ENCODE data around the gene SNORC. TPM values are rescaled to one million over a fixed set of nuclear protein-coding genes. Genes with fewer than 3 reads are reported as not detected.

Gene SNORC
- total and polyA plus RNA-seq, 2 experiments from 2014 or later, result 0.39 TPM; not detected in 1

GRCh38 chr2:232884549-232885263 lies 14.6 kb downstream of the SNORC start:
- Histone ChIP-seq H3K27me3 (replicated peaks; ENCODE audit: insufficient read depth) (0 out of 2 replicates have a peak, but pooled peaks cover 3% of the 10 kb centered on the region), H3K27ac (no peak overlapping the region), H3K4me3 (no peak overlapping the region), H3K4me1 (ENCODE audit: insufficient read depth) (no peaks in the 10 kb centered on the region), H2AFZ (no peak overlapping the region), H3K4me2 (ENCODE audit: unreplicated experiment) (no peak overlapping the region), H3F3A (ENCODE audit: insufficient read depth) (no peaks in the 10 kb centered on the region), H4K20me1 (ENCODE audit: insufficient read depth) (no peaks in the 10 kb centered on the region), H3K9me2 (ENCODE audit: insufficient read depth) (no peaks in the 10 kb centered on the region), H3K9ac (no peak overlapping the region), H3K79me2 (ENCODE audit: insufficient read depth) (no peaks in the 10 kb centered on the region), H3K36me3 (ENCODE audit: low read depth) (no peaks in the 10 kb centered on the region), H3K9me3 (ENCODE audit: low read depth) (no peaks in the 10 kb centered on the region)
- WGBS, 2 experiments (ENCODE audit: low coverage in 1 of 2, low lambda C conversion rate in 2 of 2, missing lambda C conversion rate in 2 of 2), result 80 to 84% methylated on average over 23 to 27 of the region's 27 CpGs
- TF ChIP-seq EZH2phosphoT487 (IDR thresholded peaks at IDR 0.05; ENCODE audit: insufficient read depth, low read depth) (no peak), EZH2 (IDR thresholded peaks at IDR 0.05; ENCODE audit: insufficient read depth, poor library complexity, severe bottlenecking) (no peak)
- in situ Hi-C loops (cut with MboI), result no loop called here
- DNase-seq, result no peak

- WGBS, 2 experiments (ENCODE audit: low coverage in 1 of 2, low lambda C conversion rate in 2 of 2, missing lambda C conversion rate in 2 of 2), result 56% methylated on average over 23 to 25 of the region's 25 CpGs
- Histone ChIP-seq H2AFZ (no peak overlapping the region), H3K9me3 (ENCODE audit: low read depth) (no peaks in the 10 kb centered on the region), H3K4me3 (no peak overlapping the region), H3K36me3 (ENCODE audit: low read depth) (no peaks in the 10 kb centered on the region), H3F3A (ENCODE audit: insufficient read depth) (no peaks in the 10 kb centered on the region), H3K27me3 (replicated peaks; ENCODE audit: insufficient read depth) (0 out of 2 replicates have a peak, but pooled peaks cover 3% of the 10 kb centered on the region), H3K4me2 (ENCODE audit: unreplicated experiment) (no peak overlapping the region), H3K79me2 (ENCODE audit: insufficient read depth) (no peaks in the 10 kb centered on the region), H3K4me1 (ENCODE audit: insufficient read depth) (no peaks in the 10 kb centered on the region), H3K9me2 (ENCODE audit: insufficient read depth) (no peaks in the 10 kb centered on the region), H4K20me1 (ENCODE audit: insufficient read depth) (no peaks in the 10 kb centered on the region), H3K9ac (no peak overlapping the region), H3K27ac (no peak overlapping the region)
- in situ Hi-C loops (cut with MboI), result no loop called here
- DNase-seq, result no peak
- TF ChIP-seq EZH2 (IDR thresholded peaks at IDR 0.05; ENCODE audit: insufficient read depth, poor library complexity, severe bottlenecking), result no peak
- TF ChIP-seq EZH2phosphoT487 (IDR thresholded peaks at IDR 0.05; ENCODE audit: insufficient read depth, low read depth), result no peak
Observed at GRCh38 chr2:232885264-232885961, 15.3 kb downstream of the SNORC start.

- 71 to 74% methylated on average over 11 of the region's 11 CpGs for WGBS, 2 experiments (ENCODE audit: low coverage in 1 of 2, low lambda C conversion rate in 2 of 2, missing lambda C conversion rate in 2 of 2)
- Histone ChIP-seq H3K79me2 (ENCODE audit: insufficient read depth) (no peaks in the 10 kb centered on the region), H4K20me1 (ENCODE audit: insufficient read depth) (no peaks in the 10 kb centered on the region), H3F3A (ENCODE audit: insufficient read depth) (no peaks in the 10 kb centered on the region), H3K4me2 (ENCODE audit: unreplicated experiment) (no peak overlapping the region), H3K27me3 (replicated peaks; ENCODE audit: insufficient read depth) (0 out of 2 replicates have a peak, but pooled peaks cover 3% of the 10 kb centered on the region), H3K4me1 (ENCODE audit: insufficient read depth) (peaks cover 2% of the 10 kb centered on the region), H3K9me3 (ENCODE audit: low read depth) (no peaks in the 10 kb centered on the region), H3K9me2 (ENCODE audit: insufficient read depth) (no peaks in the 10 kb centered on the region), H3K9ac (no peak overlapping the region), H3K36me3 (ENCODE audit: low read depth) (no peaks in the 10 kb centered on the region), H3K4me3 (no peak overlapping the region), H3K27ac (no peak overlapping the region), H2AFZ (no peak overlapping the region)
- in situ Hi-C loops (cut with MboI), result no loop called here
- no peak for DNase-seq
- TF ChIP-seq EZH2 (IDR thresholded peaks at IDR 0.05; ENCODE audit: insufficient read depth, poor library complexity, severe bottlenecking), result no peak
- TF ChIP-seq EZH2phosphoT487 (IDR thresholded peaks at IDR 0.05; ENCODE audit: insufficient read depth, low read depth), result no peak
Observed at GRCh38 chr2:232886176-232886575, 16.1 kb downstream of the SNORC start.

DNA sequence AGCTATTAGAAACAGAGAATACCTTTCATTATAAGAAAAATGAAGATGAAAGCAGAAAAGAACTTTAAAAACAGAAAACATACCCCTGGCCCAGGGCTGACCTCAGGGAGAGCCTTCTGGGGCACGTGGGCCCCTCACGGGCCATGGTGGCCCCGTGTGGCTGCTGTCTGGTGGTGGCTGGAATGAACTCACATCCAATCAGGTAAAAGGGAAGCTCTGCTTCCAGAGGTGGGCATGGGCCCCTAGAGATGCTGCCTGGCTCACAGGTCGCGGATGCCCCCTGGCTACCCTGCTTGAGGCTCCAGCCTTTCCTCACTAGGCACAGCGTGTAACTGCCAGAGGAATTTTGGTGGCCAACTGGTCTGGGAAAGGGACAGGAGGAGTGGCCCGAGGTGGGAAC lies 16.6 kb downstream of the SNORC start:
- 60 to 66% methylated on average over 7 of the region's 7 CpGs for WGBS, 2 experiments (ENCODE audit: low coverage in 1 of 2, low lambda C conversion rate in 2 of 2, missing lambda C conversion rate in 2 of 2)
- no peaks in the 10 kb centered on the region for H3K36me3 ChIP-seq (ENCODE audit: low read depth)
- TF ChIP-seq EZH2phosphoT487 (IDR thresholded peaks at IDR 0.05; ENCODE audit: insufficient read depth, low read depth) (no peak), EZH2 (IDR thresholded peaks at IDR 0.05; ENCODE audit: insufficient read depth, poor library complexity, severe bottlenecking) (no peak)
- H3K9me3 ChIP-seq (ENCODE audit: low read depth), result no peaks in the 10 kb centered on the region
- no peak for DNase-seq
- no peaks in the 10 kb centered on the region for H3K9me2 ChIP-seq (ENCODE audit: insufficient read depth)
- peaks cover 5% of the 10 kb centered on the region for H3K4me1 ChIP-seq (ENCODE audit: insufficient read depth)
- H4K20me1 ChIP-seq (ENCODE audit: insufficient read depth), result no peaks in the 10 kb centered on the region
- H3K27me3 ChIP-seq (replicated peaks; ENCODE audit: insufficient read depth), result 0 out of 2 replicates have a peak, but pooled peaks cover 3% of the 10 kb centered on the region
- H3K79me2 ChIP-seq (ENCODE audit: insufficient read depth), result no peaks in the 10 kb centered on the region
- H3K27ac ChIP-seq, result no peak overlapping the region
- H3K4me2 ChIP-seq (ENCODE audit: unreplicated experiment), result no peak overlapping the region
- H2AFZ ChIP-seq, result no peak overlapping the region
- in situ Hi-C loops (cut with MboI), result no loop called here
- H3F3A ChIP-seq (ENCODE audit: insufficient read depth), result no peaks in the 10 kb centered on the region
- no peak overlapping the region for H3K4me3 ChIP-seq
- H3K9ac ChIP-seq, result no peak overlapping the region

Data from GM23248 (cell line).